HEK293 (cell line): ENCODE measurements around the gene SMCO4.

Experiments
- FEZF1 ChIP-seq: fragments of 450-650 bp; formaldehyde crosslinking; IDR thresholded peaks from 2 replicates; pipeline ENCODE4 v1.5.1; 2016; ENCODE audit warnings: missing biosample characterization, missing genetic modification characterization
- IKZF3 ChIP-seq: fragments of 450-650 bp; IDR thresholded peaks from 2 replicates; pipeline ENCODE4 v1.5.0; 2018; ENCODE audit warnings: missing biosample characterization, mild to moderate bottlenecking, missing genetic modification characterization, moderate library complexity
- KLF16 ChIP-seq: fragments of 450-650 bp; formaldehyde crosslinking; IDR thresholded peaks from 2 replicates; pipeline ENCODE4 v1.5.1; 2017; ENCODE audit warnings: missing biosample characterization, missing genetic modification characterization
- MEIS1 ChIP-seq: sonication (generic); formaldehyde crosslinking; IDR thresholded peaks from 2 replicates; pipeline ENCODE4 v1.8.1; 2022; ENCODE audit warnings: missing genetic modification reagents, mild to moderate bottlenecking, borderline replicate concordance
- OSR2 ChIP-seq: fragments of 450-650 bp; formaldehyde crosslinking; IDR thresholded peaks from 2 replicates; pipeline ENCODE4 v1.5.1; 2016; ENCODE audit warnings: missing biosample characterization, missing genetic modification characterization
- REPIN1 ChIP-seq: fragments of 450-650 bp; formaldehyde crosslinking; IDR thresholded peaks from 2 replicates; pipeline ENCODE4 v1.5.1; 2017; ENCODE audit warnings: missing biosample characterization, missing genetic modification characterization, low read depth
- SALL2 ChIP-seq: fragments of 450-650 bp; formaldehyde crosslinking; IDR thresholded peaks from 2 replicates; pipeline ENCODE4 v1.5.0; 2017; ENCODE audit warnings: missing biosample characterization, mild to moderate bottlenecking, missing genetic modification characterization, borderline replicate concordance
- SP2 ChIP-seq: fragments of 450-650 bp; formaldehyde crosslinking; IDR thresholded peaks from 2 replicates; pipeline ENCODE4 v1.5.1; 2016; ENCODE audit warnings: missing biosample characterization, missing genetic modification characterization
- SP3 ChIP-seq: fragments of 450-650 bp; formaldehyde crosslinking; IDR thresholded peaks from 2 replicates; pipeline ENCODE4 v1.5.1; 2016; ENCODE audit warnings: missing biosample characterization, missing genetic modification characterization
- ZBTB1 ChIP-seq: fragments of 450-650 bp; formaldehyde crosslinking; IDR thresholded peaks from 2 replicates; pipeline ENCODE4 v1.5.1; 2016; ENCODE audit warnings: missing biosample characterization, missing genetic modification characterization
- ZFHX2 ChIP-seq: fragments of 450-650 bp; formaldehyde crosslinking; conservative IDR thresholded peaks from 2 replicates; pipeline ENCODE4 v1.5.1; 2016; ENCODE audit warnings: missing biosample characterization, missing genetic modification characterization
- ZNF112 ChIP-seq: fragments of 450-650 bp; formaldehyde crosslinking; IDR thresholded peaks from 2 replicates; pipeline ENCODE4 v1.5.0; 2017; ENCODE audit warnings: missing biosample characterization, missing genetic modification characterization
- ZNF114 ChIP-seq: fragments of 450-650 bp; formaldehyde crosslinking; IDR thresholded peaks from 2 replicates; pipeline ENCODE4 v1.5.0; 2017; ENCODE audit warnings: missing biosample characterization, missing genetic modification characterization
- ZNF133 ChIP-seq: fragments of 450-650 bp; formaldehyde crosslinking; IDR thresholded peaks from 2 replicates; pipeline ENCODE4 v1.5.1; 2016; ENCODE audit warnings: missing biosample characterization, missing genetic modification characterization
- ZNF16 ChIP-seq: fragments of 450-650 bp; formaldehyde crosslinking; IDR thresholded peaks from 2 replicates; pipeline ENCODE4 v1.5.1; 2016; ENCODE audit warnings: low read depth, missing biosample characterization, missing genetic modification characterization
- ZNF202 ChIP-seq: fragments of 450-650 bp; formaldehyde crosslinking; IDR thresholded peaks from 2 replicates; pipeline ENCODE4 v1.5.1; 2016; ENCODE audit warnings: missing biosample characterization, missing genetic modification characterization, borderline replicate concordance
- ZNF24 ChIP-seq: fragments of 450-650 bp; formaldehyde crosslinking; IDR thresholded peaks from 2 replicates; pipeline ENCODE4 v1.5.1; 2016; ENCODE audit warnings: missing biosample characterization, missing genetic modification characterization
- ZNF292 ChIP-seq: fragments of 450-650 bp; formaldehyde crosslinking; IDR thresholded peaks from 2 replicates; pipeline ENCODE4 v1.5.1; 2016; ENCODE audit warnings: low read depth, missing biosample characterization, missing genetic modification characterization, borderline replicate concordance
- ZNF335 ChIP-seq: fragments of 450-650 bp; formaldehyde crosslinking; conservative IDR thresholded peaks from 2 replicates; pipeline ENCODE4 v1.5.1; 2016; ENCODE audit warnings: missing biosample characterization, missing genetic modification characterization
- ZNF48 ChIP-seq: fragments of 450-650 bp; formaldehyde crosslinking; IDR thresholded peaks from 2 replicates; pipeline ENCODE4 v1.5.1; 2016; ENCODE audit warnings: missing biosample characterization, missing genetic modification characterization
- ZNF501 ChIP-seq: fragments of 450-650 bp; formaldehyde crosslinking; IDR thresholded peaks from 2 replicates; pipeline ENCODE4 v1.5.1; 2016; ENCODE audit warnings: missing biosample characterization, missing genetic modification characterization
- ZNF530 ChIP-seq: fragments of 450-650 bp; formaldehyde crosslinking; IDR thresholded peaks from 2 replicates; pipeline ENCODE4 v1.5.1; 2016; ENCODE audit warnings: low read depth, missing biosample characterization, missing genetic modification characterization
- ZNF549 ChIP-seq: fragments of 450-650 bp; IDR thresholded peaks from 2 replicates; pipeline ENCODE4 v1.5.1; 2018; ENCODE audit warnings: missing biosample characterization, missing genetic modification characterization, mild to moderate bottlenecking, inconsistent platforms, moderate library complexity
- ZNF600 ChIP-seq: fragments of 450-650 bp; formaldehyde crosslinking; IDR thresholded peaks from 2 replicates; pipeline ENCODE4 v1.5.1; 2016; ENCODE audit warnings: missing biosample characterization, missing genetic modification characterization
- ZNF658 ChIP-seq: fragments of 450-650 bp; formaldehyde crosslinking; IDR thresholded peaks from 2 replicates; pipeline ENCODE4; 2016; ENCODE audit warnings: missing biosample characterization, missing genetic modification characterization
- ZNF660 ChIP-seq: fragments of 450-650 bp; IDR thresholded peaks from 2 replicates; pipeline ENCODE4 v1.5.1; 2018; ENCODE audit warnings: missing biosample characterization, mild to moderate bottlenecking, missing genetic modification characterization
- ZNF664 ChIP-seq: fragments of 450-650 bp; formaldehyde crosslinking; IDR thresholded peaks from 2 replicates; pipeline ENCODE4 v1.5.1; 2016; ENCODE audit warnings: missing biosample characterization, missing genetic modification characterization
- ZNF837 ChIP-seq: fragments of 450-650 bp; formaldehyde crosslinking; IDR thresholded peaks from 2 replicates; pipeline ENCODE4 v1.5.1; 2016; ENCODE audit warnings: missing biosample characterization, missing genetic modification characterization
- TF ChIP-seq, protein P1 (sequence below): fragments of 450-650 bp; formaldehyde crosslinking; IDR thresholded peaks from 2 replicates; pipeline ENCODE4 v1.5.1; 2016; ENCODE audit warnings: missing biosample characterization, missing genetic modification characterization
- TF ChIP-seq, protein P2 (sequence below): fragments of 450-650 bp; formaldehyde crosslinking; IDR thresholded peaks from 2 replicates; pipeline ENCODE4 v1.5.1; 2016; ENCODE audit warnings: missing biosample characterization, missing genetic modification characterization, low read depth
- TF ChIP-seq, protein P3 (sequence below): IDR thresholded peaks from 2 replicates; pipeline ENCODE4 v1.6.1; 2011; ENCODE audit warnings: mild to moderate bottlenecking, low read depth, low read length, borderline replicate concordance
- TF ChIP-seq, protein P4 (sequence below): fragments of 450-650 bp; IDR thresholded peaks from 2 replicates; pipeline ENCODE4 v1.5.1; 2018; ENCODE audit warnings: missing biosample characterization, missing genetic modification characterization

The SMCO4 gene

DNA sequence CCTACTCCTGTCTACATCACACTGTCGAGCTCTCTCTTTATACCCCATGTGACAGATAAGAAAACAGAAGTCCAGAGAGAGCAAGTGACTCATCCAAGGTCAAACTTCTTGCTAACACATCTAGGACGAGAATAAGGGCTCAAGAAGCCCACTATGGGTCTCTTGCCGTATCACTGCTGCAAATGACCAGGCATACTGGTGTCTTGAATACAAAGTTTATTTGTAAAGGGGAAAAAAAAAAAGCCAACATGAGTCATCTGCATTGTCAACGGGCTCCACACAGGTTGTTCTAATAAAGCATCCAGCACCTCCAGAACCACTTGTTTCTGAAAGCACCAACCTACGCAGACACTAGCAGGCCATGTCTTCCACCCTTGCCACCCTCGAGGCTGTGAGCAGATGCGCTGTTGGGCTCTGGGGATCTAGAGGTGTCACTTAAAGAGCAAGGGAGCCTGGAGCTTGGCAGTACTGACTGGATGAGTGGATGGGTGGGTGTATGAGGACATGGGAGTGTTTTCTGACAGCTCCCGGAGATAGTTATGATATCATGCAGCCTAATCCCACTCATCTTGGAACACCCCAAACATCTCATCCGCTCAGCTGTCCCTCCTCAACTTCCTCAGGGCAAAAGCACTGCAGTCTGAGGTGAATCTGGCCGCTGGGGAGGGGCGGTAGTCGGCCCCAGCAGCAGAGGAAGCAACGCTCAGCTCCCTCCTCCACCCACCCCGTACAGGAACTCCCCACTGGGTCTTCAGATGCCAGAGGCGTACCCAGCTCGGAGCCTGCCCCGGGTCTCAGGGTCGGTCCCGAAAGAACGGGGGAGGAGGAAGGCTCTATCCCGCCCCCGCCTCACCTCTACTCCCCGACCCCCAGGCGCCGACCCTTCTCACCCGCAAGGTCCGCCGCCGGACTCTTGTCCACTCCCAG lies 1.0 kb downstream of the SMCO4 start (continued):
- TF ChIP-seq, protein P1, sequence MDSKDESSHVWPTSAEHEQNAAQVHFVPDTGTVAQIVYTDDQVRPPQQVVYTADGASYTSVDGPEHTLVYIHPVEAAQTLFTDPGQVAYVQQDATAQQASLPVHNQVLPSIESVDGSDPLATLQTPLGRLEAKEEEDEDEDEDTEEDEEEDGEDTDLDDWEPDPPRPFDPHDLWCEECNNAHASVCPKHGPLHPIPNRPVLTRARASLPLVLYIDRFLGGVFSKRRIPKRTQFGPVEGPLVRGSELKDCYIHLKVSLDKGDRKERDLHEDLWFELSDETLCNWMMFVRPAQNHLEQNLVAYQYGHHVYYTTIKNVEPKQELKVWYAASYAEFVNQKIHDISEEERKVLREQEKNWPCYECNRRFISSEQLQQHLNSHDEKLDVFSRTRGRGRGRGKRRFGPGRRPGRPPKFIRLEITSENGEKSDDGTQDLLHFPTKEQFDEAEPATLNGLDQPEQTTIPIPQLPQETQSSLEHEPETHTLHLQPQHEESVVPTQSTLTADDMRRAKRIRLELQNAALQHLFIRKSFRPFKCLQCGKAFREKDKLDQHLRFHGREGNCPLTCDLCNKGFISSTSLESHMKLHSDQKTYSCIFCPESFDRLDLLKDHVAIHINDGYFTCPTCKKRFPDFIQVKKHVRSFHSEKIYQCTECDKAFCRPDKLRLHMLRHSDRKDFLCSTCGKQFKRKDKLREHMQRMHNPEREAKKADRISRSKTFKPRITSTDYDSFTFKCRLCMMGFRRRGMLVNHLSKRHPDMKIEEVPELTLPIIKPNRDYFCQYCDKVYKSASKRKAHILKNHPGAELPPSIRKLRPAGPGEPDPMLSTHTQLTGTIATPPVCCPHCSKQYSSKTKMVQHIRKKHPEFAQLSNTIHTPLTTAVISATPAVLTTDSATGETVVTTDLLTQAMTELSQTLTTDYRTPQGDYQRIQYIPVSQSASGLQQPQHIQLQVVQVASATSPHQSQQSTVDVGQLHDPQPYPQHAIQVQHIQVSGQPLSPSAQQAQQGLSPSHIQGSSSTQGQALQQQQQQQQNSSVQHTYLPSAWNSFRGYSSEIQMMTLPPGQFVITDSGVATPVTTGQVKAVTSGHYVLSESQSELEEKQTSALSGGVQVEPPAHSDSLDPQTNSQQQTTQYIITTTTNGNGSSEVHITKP = peak; percentile 59
- TF ChIP-seq ZNF112 (tag by site-specific recombination) = no peak
- TF ChIP-seq, protein P2, sequence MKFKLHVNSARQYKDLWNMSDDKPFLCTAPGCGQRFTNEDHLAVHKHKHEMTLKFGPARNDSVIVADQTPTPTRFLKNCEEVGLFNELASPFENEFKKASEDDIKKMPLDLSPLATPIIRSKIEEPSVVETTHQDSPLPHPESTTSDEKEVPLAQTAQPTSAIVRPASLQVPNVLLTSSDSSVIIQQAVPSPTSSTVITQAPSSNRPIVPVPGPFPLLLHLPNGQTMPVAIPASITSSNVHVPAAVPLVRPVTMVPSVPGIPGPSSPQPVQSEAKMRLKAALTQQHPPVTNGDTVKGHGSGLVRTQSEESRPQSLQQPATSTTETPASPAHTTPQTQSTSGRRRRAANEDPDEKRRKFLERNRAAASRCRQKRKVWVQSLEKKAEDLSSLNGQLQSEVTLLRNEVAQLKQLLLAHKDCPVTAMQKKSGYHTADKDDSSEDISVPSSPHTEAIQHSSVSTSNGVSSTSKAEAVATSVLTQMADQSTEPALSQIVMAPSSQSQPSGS (tag by site-specific recombination) = no peak
- no peak for TF ChIP-seq SALL2 (tag by site-specific recombination)
- no peak for TF ChIP-seq OSR2 (tag by site-specific recombination)
- TF ChIP-seq ZBTB1 (tag by site-specific recombination) = no peak
- peak; percentile 83 for TF ChIP-seq ZNF335 (tag by site-specific recombination)
- no peak for TF ChIP-seq KLF16 (tag by site-specific recombination)
- TF ChIP-seq REPIN1 (tag by site-specific recombination) = no peak
- peak; percentile 57 for TF ChIP-seq SP3 (tag by site-specific recombination)
- TF ChIP-seq ZNF24 (tag by site-specific recombination) = no peak
- peak; percentile 73 for TF ChIP-seq SP2 (tag by site-specific recombination)
- no peak for TF ChIP-seq IKZF3 (tag by site-specific recombination)
- TF ChIP-seq FEZF1 (tag by site-specific recombination) = 0 out of 2 replicates have a peak, but pooled peaks have one; percentile 8
- TF ChIP-seq ZNF660 = no peak
- TF ChIP-seq ZNF48 (tag by site-specific recombination) = no peak
- no peak for TF ChIP-seq ZNF133
- no peak for TF ChIP-seq ZNF530 (tag by site-specific recombination)
- no peak for TF ChIP-seq MEIS1 (CRISPR knock-in tag)
- no peak for TF ChIP-seq ZNF664 (tag by site-specific recombination)
- no peak for TF ChIP-seq ZNF501 (tag by site-specific recombination)
- no peak for TF ChIP-seq ZNF549
- TF ChIP-seq ZNF292 (tag by site-specific recombination) = no peak
- TF ChIP-seq ZNF658 = no peak
- TF ChIP-seq, protein P3, sequence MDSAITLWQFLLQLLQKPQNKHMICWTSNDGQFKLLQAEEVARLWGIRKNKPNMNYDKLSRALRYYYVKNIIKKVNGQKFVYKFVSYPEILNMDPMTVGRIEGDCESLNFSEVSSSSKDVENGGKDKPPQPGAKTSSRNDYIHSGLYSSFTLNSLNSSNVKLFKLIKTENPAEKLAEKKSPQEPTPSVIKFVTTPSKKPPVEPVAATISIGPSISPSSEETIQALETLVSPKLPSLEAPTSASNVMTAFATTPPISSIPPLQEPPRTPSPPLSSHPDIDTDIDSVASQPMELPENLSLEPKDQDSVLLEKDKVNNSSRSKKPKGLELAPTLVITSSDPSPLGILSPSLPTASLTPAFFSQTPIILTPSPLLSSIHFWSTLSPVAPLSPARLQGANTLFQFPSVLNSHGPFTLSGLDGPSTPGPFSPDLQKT = no peak
- no peak for TF ChIP-seq ZNF114
- TF ChIP-seq ZNF202 (tag by site-specific recombination) = no peak
- TF ChIP-seq ZNF16 (tag by site-specific recombination) = no peak
- TF ChIP-seq ZFHX2 (tag by site-specific recombination) = peak; percentile 81
- no peak for TF ChIP-seq ZNF837 (tag by site-specific recombination)
- TF ChIP-seq ZNF600 (tag by site-specific recombination) = no peak; the same call in 1 of the 2 replicates
- TF ChIP-seq, protein P4, sequence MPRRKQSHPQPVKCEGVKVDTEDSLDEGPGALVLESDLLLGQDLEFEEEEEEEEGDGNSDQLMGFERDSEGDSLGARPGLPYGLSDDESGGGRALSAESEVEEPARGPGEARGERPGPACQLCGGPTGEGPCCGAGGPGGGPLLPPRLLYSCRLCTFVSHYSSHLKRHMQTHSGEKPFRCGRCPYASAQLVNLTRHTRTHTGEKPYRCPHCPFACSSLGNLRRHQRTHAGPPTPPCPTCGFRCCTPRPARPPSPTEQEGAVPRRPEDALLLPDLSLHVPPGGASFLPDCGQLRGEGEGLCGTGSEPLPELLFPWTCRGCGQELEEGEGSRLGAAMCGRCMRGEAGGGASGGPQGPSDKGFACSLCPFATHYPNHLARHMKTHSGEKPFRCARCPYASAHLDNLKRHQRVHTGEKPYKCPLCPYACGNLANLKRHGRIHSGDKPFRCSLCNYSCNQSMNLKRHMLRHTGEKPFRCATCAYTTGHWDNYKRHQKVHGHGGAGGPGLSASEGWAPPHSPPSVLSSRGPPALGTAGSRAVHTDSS (tag by site-specific recombination) = no peak
